ENCODE data around the gene XIRP1.

XIRP1 gene

DNA sequence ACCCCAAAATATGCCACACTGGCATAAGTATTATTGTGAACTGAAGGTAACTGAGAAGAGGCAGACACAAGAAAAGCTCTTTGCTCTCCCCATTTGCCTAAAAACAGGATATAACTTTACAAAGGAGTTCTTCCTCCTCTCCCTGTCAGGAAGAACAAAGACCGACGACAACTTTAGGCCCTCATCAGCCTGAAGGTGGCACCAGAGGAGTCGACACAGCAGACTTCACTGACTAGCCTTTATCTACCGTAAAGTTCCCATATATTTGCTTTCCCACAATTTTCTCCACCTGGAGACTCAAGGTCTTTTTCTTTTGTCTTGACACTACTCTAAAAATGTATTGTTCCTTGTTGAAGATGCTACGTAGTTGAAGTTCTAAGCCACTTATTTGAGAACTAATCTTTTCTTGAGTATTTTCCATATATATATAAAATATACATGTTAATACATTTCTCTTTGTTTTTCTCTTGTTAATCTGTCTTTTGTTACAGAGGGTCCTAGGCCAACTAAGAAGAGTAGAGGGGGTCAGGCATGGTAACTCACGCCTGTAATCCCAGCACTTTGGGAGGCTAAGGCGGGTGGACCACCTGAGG lies 16.2 kb upstream of the XIRP1 start:
- DNase-seq (ENCODE audit: low spot score) = peak; percentile 60

DNA sequence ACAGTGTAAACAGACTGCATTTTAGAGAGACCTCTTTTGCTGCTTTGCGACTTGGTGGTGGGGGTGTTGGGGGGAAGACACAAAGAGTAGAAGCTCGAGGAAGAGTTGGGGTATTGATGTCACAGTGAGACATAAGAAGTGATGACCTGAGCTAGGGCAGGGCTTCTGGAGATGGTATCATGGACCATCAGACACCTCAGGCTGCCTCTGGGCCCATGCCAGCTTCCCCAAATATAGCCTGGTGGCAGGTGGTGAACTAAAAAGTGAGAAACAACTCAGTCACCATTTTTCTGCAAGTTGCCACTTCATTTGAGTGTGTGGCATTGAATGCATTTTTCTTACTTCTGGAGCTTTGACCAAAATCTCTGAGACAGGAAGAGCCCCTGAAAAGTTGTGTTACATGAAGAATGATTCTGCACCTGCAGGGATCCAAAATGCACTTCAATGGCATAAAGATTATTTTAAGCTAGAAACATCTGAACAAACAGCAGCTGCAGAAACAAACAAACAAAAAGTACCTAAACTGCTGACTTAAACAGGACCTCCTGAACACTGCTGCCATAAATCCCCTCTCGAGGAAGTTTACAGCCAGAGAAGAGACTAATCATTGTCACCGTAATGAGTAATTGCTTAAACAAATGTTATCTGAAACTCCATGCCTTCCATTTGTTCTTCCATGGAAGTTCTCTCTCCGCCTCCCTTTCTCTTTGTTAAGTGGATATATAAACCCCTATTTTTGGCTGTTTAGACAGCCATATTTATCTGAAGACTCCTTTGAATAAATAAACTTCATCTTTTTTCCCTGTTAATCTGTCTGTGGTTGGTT lies 15.2 kb upstream of the XIRP1 start:
- DNase-seq (ENCODE audit: low spot score) = no peak

DNA sequence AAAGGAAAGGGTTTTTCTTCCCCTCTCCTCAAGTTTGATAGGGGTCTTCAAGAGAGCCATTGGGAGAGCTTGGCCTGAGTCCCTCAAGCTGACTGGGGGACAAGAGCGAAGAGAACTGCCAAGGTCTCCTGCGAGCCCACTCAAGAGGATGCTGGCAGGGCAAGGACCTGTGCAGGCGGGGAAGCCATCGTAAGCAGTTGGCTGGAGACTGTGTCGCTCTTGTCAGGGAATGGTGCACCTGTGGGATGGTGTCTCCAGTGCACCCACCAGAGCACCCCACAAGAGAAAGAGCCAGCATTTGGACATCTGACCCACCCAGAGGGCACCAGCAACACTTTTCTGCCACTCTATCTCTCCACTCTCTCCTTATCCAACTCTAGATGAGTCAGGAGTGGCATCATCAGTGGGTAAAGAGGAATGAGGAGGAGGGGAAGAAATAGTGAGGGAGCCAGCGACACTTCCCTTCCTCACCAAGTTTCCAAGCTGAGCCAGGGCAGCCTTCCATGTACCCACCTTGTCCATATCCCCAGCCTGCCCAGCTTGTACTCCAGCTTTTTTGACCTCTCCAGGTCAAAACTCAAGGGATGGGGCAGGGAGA lies 13.6 kb upstream of the XIRP1 start:
- no peak for DNase-seq (ENCODE audit: low spot score)

DNA sequence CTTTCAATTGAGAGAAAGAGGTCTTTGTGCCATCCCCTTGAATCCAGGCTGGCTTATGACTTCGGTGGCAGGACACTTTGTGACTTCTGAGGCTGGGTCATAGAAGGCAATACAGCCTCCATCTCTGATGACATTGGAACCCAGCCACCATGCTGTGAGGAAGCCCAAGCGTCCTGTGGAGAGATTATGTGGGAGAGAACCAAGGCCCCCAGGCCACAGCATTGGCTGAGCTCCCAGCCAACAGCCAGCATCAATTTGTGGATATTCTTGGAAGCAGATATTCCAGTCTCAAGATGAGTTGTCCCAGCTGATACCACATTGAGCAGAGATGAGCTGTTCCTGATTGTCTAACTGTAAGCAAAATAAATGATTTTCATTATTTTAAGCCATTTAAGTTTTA lies 12.7 kb upstream of the XIRP1 start:
- DNase-seq (ENCODE audit: low spot score) = no peak

DNA sequence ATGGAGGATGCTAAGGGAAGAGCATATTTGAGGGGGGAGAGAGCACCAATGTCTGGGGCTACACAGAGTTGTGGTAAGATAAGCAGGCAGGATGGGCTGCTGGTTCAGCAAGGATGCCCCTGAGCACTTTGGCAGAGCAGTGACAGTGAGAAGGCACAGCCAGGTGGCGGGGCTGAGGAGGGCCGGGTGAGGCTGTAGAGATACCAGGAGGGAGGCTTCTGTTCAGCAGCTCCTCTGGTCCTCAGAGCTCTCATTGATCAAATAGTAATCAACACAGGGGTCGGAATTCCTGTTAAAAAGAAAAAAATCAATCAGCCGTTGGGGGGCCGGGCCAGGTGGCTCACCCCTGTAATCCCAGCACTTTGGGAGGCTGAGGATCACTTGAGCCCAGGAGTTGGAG lies 11.5 kb upstream of the XIRP1 start:
- no peak for DNase-seq (ENCODE audit: low spot score)

DNA sequence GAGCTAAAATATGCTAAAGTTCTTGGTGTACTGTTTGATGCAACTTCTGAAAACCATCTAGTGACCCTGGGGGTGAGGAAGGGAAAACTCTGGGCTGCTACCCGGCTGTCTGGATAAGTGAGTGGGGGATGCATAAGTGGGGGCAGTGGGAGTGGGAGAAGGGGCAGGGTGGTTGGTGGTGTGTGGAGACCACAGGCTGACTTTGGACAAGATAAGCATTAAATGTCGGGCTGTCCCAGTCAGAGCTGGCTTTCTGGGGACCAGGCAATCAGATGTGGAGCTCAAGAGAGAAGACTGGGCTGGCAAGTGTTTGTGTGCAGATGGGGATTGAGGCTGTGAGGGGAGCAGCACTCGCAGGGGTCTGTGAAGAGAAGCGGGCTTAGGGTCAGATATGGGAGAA lies 11.0 kb upstream of the XIRP1 start:
- no peak for DNase-seq (ENCODE audit: low spot score)

DNA sequence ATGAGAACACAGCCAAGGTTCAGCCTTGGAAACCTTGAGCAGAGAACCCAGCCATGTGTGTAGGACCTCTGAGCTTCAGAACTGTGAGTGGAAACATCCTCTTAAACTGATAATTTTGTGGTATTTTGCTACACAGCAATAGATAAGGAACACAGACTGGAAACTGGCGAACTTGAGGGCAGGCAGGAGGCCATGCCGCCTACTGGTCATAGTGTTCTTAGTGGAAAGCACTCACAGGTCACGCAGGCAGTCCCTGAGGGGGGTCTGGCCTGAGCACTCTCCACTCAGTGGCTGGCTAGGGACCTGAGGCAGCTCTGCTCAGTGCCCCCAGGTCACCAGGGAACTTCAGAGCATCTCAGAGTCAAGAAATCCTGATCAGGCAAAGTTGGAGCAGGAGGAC lies 9.7 kb upstream of the XIRP1 start:
- DNase-seq (ENCODE audit: low spot score) = no peak

DNA sequence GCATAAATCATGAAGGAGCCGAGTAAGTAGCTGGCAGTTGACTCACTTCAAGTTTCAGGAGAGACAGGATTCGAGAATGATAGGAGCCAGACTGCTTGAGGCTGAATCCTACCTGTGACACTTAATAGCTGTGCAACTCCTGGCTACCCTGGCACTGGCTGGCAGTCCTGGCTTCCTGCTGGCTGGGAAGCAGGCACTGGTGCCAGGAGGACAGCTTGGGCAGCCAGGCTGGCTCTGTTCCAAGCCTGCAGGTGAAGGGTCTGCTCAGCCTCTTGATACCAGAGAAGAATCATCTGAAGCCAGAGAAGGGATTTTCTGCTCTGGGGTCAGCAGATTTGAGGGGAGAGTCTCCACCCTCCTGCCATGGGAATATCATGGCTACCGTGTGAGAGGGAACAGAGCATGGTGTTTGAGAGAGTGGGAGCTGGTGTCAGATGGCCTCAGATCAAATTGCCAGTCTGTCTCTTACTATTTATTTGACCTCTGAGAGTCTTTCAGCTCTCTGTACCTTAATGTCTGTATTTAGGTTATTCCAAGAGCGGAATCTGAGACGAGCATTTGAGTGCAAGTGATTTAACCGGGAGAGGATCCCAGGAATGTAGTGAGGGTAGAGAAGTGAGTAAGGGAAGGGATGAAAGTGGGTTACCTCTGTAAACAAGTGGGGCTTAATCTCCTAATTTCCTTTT lies 4.4 kb upstream of the XIRP1 start:
- DNase-seq (ENCODE audit: low spot score) = no peak

DNA sequence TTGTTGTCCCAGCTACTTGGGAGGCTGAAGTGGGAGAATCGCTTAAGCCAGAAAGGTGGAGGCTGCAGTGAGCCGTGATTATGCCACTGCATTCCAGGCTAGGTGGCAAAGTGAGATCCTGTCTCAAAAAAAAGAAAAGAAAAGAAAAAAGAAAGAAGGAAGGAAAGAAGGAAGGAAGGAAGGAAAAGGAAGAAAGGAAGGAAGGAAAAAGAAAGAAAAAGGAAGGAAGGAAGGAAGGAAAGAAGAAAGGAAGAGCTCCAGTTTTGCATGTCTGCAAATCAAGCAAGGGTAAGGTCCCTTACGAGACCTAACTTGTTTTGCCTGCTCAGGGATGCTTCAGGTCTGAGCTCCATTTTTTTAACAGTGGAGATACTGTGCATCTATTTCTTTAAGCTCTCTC lies 3.6 kb upstream of the XIRP1 start:
- no peak for DNase-seq (ENCODE audit: low spot score)

DNA sequence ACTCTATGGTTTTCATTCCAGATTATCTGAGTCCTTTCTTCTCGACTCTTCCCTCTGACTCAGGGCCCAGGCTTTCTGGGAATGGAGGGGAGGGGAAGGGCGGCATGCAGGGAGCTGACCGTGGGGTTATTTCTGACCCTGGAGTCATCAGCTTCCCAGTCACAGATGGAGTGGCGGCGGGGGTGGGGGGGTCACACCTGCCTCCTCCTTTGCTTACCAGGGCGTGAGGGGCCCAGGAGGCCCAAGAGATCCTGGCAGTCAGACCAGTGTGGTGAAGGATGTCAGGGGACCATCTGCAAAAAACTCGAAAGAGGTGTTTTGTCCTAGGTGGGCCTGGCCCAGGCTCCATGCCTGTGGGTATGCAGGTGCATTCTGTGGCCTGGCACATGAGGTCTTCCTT lies 996 bp upstream of the XIRP1 start:
- DNase-seq (ENCODE audit: low spot score) = no peak

DNA sequence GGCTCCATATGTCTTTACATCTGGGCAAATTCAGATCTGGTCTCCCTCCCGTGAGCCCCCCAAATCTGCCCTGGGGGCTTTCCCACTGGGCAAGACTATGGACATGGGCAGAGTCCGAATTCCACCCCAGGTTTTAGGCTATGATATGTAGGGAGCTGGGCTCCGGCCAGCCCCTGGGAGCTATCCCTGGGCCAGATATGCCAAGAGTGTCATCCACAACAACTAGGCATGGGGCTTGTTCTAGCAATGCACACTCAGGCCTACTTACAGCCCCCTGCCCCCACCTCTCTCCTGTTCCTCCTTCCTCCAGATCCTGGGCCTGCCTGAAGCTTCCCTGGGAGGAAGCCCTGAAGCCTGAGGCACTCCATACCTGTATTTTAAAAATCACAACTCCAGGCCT lies 622 bp downstream of the XIRP1 start:
- DNase-seq (ENCODE audit: low spot score) = no peak

DNA sequence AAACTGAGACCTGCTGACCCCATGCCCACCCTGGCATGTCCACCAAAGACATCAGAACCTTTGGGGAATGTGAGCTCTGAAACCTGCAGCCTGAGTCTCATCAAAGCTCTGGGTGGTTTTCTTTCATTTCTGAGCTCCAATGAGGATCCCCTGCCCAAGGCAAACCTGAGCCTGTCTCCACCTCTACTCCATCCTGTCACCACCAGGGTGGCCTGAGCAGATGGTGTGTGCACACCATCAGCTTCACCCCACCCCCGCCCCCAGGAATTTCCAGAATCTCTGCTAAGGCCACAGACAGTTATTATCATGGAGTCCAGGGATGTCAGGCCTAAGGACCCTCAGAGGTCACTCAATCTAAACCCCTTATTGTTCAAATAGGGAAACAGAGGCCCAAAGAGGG lies 1.3 kb downstream of the XIRP1 start:
- no peak for DNase-seq (ENCODE audit: low spot score)

DNA sequence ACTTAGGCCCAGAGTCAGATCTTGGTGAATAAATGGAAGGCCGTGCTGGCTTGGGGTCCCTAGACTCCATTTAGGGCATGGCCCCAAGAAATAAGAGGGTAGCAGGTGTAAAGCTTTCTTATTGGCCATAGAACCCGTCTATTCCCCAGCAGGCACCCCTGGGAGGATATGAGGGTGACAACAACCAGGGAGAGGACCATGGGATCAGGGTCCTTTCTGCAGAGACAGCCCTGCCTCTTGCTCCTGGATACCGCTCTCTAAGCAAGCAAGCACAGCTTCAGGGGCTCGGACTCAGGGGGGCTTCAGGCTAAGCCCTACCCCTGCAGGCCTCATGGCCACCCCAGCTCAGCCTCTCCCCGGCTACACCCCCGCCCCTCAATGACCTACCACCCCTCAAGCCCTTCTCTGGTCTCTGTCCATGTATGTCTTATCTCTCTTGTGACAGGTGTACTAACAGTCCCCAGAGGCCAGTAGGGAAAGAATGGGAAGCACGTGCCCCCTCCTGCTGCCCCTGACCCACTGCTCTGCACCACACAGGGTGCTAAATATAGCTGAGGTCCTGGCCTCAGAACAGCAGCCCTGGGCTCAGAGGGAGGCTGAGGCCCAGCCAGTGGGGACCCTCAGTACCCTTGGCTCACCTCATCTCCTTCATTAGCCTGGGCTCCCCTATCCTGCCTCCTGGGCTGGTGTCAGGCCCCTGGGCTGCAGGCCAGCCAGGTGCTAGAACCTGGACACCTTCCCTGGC lies 1.9 kb downstream of the XIRP1 start:
- no peak for DNase-seq (ENCODE audit: low spot score)

DNA sequence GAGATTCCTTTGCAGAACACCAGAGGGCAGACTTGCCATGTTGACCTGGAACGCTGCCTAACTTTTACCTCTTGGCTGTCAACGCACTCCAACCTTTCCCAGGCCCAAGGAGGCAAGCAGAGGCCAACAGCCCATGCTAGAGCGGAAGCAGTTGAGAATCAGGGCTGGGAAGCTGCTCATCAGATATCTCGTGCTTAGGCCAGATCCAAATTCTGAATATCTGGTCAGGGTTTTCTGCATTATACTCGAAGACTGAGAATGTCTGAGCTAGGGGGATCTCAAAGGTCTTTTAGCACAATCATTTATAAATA lies 2.5 kb downstream of the XIRP1 start:
- peak; percentile 89 for DNase-seq (ENCODE audit: low spot score)

DNA sequence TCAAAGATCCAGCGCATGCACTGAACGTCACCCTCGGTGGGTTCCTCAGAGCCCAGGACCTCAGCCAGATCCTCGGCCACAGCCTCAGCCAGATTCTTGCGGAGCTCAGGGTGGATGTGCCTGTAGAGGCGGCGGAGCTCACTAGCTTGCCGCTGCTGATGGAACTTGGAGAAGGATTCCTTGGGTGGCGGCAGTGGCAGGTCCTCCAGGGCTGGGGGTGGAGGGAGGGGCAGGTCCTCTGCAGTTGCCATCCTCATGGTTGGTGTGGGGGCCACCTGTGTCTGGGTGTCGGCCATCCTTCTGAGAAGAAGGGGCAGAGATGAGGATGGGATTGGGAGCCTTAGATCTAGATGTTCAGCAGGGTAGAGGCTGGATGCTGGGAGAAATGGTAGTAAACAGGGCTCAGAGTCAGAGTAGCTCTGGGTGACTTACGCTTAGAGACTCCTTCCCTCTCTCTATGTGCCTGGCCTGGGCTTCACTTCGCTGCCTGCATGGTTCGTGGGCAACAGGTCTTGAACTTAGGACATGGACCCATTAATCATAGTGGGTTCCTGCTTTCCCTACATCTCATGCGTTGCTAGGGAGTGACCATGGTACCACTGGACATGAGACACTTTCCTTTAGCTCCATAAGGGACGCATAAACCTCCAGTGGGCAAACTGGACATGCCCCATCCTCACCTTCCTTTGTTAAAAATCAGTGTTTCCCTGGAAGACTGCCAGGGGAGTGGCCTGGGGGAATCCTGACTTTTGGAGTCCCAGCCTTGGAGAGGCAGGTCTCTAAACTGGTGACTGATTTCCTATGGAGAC lies 3.0 kb downstream of the XIRP1 start:
- no peak for DNase-seq (ENCODE audit: low spot score)

DNA sequence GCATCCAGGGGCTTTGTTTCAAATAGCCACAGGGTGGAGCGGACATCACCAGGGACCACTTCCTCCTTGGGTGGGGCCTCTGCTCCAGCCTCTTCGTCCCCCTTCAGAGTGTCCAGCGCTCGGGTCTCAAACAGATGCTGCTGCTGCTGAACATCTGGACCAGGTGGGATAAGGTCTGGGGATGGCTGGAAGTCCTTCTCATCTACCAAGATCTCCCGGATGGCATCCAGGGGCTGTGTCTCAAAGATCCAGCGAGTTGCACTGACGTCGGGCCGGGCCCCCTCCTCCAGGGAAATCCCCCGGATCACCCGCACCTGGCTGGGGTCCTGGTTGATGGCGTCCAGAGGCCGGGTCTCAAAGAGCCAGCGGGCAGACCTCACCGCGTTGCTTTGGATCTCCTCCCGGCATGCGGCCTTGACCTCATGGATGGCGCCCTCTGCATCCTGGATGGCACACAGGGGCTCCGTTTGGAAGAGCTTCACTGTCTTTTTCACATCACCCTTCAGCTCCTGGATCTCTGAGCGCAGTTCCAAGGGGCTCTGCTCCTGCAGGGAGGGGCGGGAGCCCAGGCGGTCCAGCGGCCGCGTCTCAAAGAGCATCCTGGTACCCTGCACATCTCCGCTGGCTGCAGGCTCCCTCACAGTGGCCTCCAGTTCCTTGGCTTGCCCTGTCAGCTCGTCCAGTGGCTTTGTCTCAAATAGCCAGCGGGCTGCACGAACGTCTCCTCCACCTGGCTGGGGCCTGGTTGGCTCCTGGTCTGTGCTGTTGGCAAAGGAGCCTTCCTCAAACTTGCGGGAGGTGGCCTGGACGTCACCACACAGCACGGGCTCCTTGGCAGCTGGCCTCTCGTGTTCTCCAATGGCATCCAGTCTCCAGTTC lies 3.9 kb downstream of the XIRP1 start:
- DNase-seq (ENCODE audit: low spot score) = no peak

DNA sequence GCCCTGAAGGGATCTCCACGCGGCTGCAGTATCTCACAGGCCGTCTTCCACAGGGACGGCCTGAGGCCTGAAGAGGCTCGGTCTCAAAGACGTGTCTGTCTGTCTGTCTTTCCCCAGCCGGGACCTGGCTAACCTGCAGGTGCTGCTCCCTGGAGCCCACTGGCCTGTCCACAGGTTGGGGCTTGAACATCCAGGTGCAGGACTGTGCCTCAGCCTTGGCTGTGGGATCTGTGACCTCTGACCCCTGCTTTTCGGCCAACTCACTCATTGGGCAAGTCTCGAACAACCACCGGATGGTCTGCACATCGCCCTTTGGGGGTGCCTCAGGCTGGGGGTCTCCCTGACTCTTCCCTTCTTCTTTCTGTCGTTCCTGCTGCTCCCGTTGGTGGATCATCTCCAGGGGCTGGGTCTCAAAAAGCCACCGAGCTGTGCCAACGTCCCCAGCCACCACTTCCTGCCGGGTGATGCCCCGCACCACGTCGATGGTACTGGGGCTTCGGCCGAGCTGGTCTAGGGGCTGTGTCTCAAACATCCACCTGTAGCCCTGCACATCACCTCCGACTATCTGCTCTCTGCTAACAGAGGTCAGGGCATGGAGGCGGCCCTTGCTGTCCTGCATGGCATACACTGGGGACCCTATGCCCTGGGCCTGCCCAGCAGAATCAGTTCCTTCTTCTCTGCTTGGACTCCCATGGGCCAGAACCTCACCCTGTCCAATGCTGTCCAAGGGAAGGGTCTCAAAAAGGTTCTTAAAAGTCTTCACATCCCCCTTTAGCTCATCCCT lies 4.8 kb downstream of the XIRP1 start:
- no peak for DNase-seq (ENCODE audit: low spot score)

DNA sequence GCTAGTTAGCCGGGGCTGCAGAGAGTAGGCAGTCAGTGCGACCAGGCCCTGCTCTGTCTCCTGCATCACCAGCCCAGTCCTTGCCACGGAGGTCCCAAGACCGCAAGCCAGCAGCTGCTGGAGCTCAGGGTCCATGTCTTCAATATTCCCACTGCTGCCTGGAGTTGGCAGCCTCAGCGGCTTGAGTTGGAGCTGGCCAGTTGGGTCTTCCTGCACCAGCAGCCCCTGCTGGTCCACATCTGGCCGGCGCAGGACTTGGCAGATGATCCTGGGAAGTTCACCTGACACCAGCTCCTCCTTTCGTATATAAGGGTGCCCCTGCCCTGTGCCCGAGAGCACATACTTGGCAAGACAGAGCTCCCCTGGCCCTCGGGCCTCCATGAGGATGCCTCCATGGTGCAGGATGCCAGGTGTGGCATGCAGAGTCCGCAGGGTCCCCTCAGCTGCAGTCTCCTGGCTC lies 5.7 kb downstream of the XIRP1 start:
- no peak for DNase-seq (ENCODE audit: low spot score)

DNA sequence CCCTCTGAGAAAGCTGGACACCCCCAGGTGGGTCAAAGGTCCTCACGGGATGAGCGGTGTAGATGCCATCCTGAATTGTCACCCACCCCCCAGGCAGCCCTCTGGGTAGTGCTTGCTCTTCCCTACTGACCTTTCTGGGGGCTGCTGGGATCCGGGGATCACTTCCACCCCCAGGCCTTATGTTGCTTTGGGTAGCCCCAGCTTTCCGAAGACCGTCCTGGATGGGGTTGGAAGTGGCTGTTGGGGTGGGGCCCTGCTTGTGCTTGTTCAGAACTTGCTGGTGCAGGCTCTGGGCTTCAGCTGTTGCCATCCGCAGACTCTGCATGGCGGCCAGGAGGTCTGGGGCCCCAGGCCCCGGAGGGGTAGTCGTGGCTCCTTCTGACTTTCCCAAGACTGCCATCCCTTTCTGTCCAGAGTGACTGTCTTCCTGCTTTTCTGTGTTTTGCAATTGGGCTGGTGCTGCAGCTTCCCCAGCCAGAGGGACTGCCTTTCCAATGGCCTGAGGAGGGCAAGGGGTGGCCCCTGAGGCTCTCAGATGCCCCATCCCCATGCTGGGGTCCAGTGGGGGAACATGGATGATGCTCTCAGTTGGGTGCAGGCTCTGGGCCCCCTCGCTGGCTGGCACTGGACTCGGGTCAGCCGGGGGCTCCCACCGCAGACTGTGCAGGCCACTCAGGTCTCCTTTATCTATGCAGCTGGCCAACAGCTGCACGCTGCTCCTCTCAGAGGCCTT lies 6.3 kb downstream of the XIRP1 start:
- no peak for DNase-seq (ENCODE audit: low spot score)
